GM12878 (cell line): ENCODE measurements around the gene ANKRD33. TPM values are rescaled to one million over a fixed set of nuclear protein-coding genes. Genes with fewer than 3 reads are reported as not detected.

Experiments used
- ATAC-seq: fragments of 200-7000 bp; cut with Tn5 transposase; 3 replicates; pipeline ENCODE4 v1.9.1; 2020; ENCODE audit warnings: mild to moderate bottlenecking, moderate library complexity
- BruUV-seq: library from RNA; stranded (reverse); fragments of 400-500 nt; replicated peaks from 2 replicates; lab custom pipeline; 2021; lab: Mats Ljungman, UMichigan
- CTCF ChIA-PET: fragments of 300-600 bp; sonication (Branson Sonifier 250); formaldehyde crosslinking; extraction: SDS; loops from one replicate; lab custom pipeline; 2021; ENCODE audit warnings: inconsistent platforms; lab: Yijun Ruan, JAX
- POLR2A ChIA-PET: fragments of 350-600 bp; formaldehyde crosslinking; extraction: SDS; loops from one replicate; lab custom pipeline; 2021; ENCODE audit warnings: inconsistent platforms; lab: Charles Lee
- RAD21 ChIA-PET: fragments of 300-600 bp; sonication (Branson Sonifier 250); formaldehyde crosslinking; loops from one replicate; lab custom pipeline; 2023; ENCODE audit warnings: antibody characterized with exemption; ENCODE audit not compliant: unreplicated experiment; lab: Charles Lee
- SMC1A ChIA-PET: fragments of 300-600 bp; sonication (Branson Sonifier 250); formaldehyde crosslinking; loops from one replicate; lab custom pipeline; 2023; ENCODE audit not compliant: unreplicated experiment, uncharacterized antibody; lab: Charles Lee
- DNase-seq: peaks from one replicate; pipeline ENCODE4 v3.0.0-alpha.2; 2011; ENCODE audit warnings: low read depth, low spot score
- FAIRE-seq: peaks from 3 replicates; lab custom pipeline; 2011; peaks lifted over from hg19 to GRCh38; lab: Jason Lieb, UNC
- H2AFZ ChIP-seq: 2 replicates; pipeline ENCODE4 v1.6.0; 2011; ENCODE audit warnings: low read depth, low read length, control low read depth; ENCODE audit not compliant: control insufficient read depth
- H3K27ac ChIP-seq: 2 replicates; pipeline ENCODE4 v1.5.1; 2011; ENCODE audit warnings: control low read depth; ENCODE audit not compliant: control insufficient read depth, insufficient read depth
- H3K27me3 ChIP-seq, 2 experiments: replicated peaks in 1 of 2; 2 replicates each; pipeline versions ENCODE4 v1.6.0 to v1.6.1; 2011; ENCODE audit warnings: low read length in 1 of 2; ENCODE audit not compliant: control insufficient read depth in 2 of 2, insufficient read depth in 2 of 2
- H3K36me3 ChIP-seq, 2 experiments: 2 replicates each; pipeline ENCODE4 v1.5.1; 2011; ENCODE audit warnings: low read length in 1 of 2; ENCODE audit not compliant: control insufficient read depth in 2 of 2, insufficient read depth in 2 of 2
- H3K4me1 ChIP-seq: 2 replicates; pipeline ENCODE4 v1.6.1; 2011; ENCODE audit warnings: mild to moderate bottlenecking, low read length, moderate library complexity, mixed read lengths; ENCODE audit not compliant: control insufficient read depth, insufficient read depth
- H3K4me2 ChIP-seq: 2 replicates; pipeline ENCODE4 v1.6.0; 2011; ENCODE audit warnings: control low read depth; ENCODE audit not compliant: control insufficient read depth, insufficient read depth
- H3K4me3 ChIP-seq: fragments of 200-600 bp; sonication (generic); 2 replicates; pipeline ENCODE4 v1.5.1; 2016
- H3K79me2 ChIP-seq: 2 replicates; pipeline ENCODE4 v1.6.0; 2011; ENCODE audit warnings: low read length; ENCODE audit not compliant: control insufficient read depth, insufficient read depth
- H3K9ac ChIP-seq: 2 replicates; pipeline ENCODE4 v1.8.0; 2011; ENCODE audit warnings: low read length, control low read depth, mixed read lengths; ENCODE audit not compliant: control insufficient read depth, insufficient read depth
- H3K9me3 ChIP-seq: replicated peaks from 3 replicates; pipeline ENCODE4 v1.5.1; 2011; ENCODE audit warnings: mild to moderate bottlenecking, low read length; ENCODE audit not compliant: control insufficient read depth, insufficient read depth
- H4K20me1 ChIP-seq: 2 replicates; pipeline ENCODE4 v1.6.0; 2011; ENCODE audit not compliant: control insufficient read depth, insufficient read depth
- BHLHE40 ChIP-seq, 2 experiments: fragments of 450-650 bp in 1 of 2; IDR thresholded peaks; 2 replicates each; pipeline ENCODE4 v1.6.1; 2011 to 2017; ENCODE audit warnings: low read depth in 2 of 2, borderline replicate concordance in 1 of 2, improper control_type of control experiment in 1 of 2, low read length in 1 of 2, mild to moderate bottlenecking in 1 of 2
- BMI1 ChIP-seq: fragments of 450-650 bp; IDR thresholded peaks from 2 replicates; pipeline ENCODE4 v1.6.1; 2016; ENCODE audit warnings: mild to moderate bottlenecking, moderate library complexity, borderline replicate concordance
- E2F8 ChIP-seq: fragments of 450-650 bp; IDR thresholded peaks from 2 replicates; pipeline ENCODE4 v1.6.1; 2018; ENCODE audit warnings: mild to moderate bottlenecking, low read depth, moderate library complexity; ENCODE audit not compliant: partially characterized antibody
- MTA3 ChIP-seq: IDR thresholded peaks from 2 replicates; pipeline ENCODE4 v1.6.1; 2012; ENCODE audit warnings: low read length, inconsistent platforms, borderline replicate concordance
- POLR2A ChIP-seq: IDR thresholded peaks from 2 replicates; pipeline ENCODE4 v1.6.1; 2011; ENCODE audit warnings: low read depth, mild to moderate bottlenecking, low read length
- POLR2AphosphoS2 ChIP-seq: IDR thresholded peaks from 2 replicates; pipeline ENCODE4 v1.6.1; 2011; ENCODE audit warnings: low read depth, mild to moderate bottlenecking, low read length, improper control_type of control experiment, moderate library complexity
- RAD51 ChIP-seq: fragments of 450-650 bp; IDR thresholded peaks from 2 replicates; pipeline ENCODE4 v1.6.1; 2016; ENCODE audit warnings: moderate library complexity, mild to moderate bottlenecking, inconsistent platforms
- RUNX3 ChIP-seq: IDR thresholded peaks from 2 replicates; pipeline ENCODE4 v1.6.1; 2012; ENCODE audit warnings: low read length, inconsistent platforms
- SP1 ChIP-seq: IDR thresholded peaks from one replicate; pipeline ENCODE4 v1.6.1; 2011; ENCODE audit warnings: low read depth, low read length
- SREBF1 ChIP-seq: IDR thresholded peaks from 2 replicates; pipeline ENCODE4 v1.6.1; 2012; ENCODE audit warnings: mild to moderate bottlenecking, low read length
- TCF12 ChIP-seq: IDR thresholded peaks from 2 replicates; pipeline ENCODE4 v1.6.1; 2011; ENCODE audit warnings: low read depth, mild to moderate bottlenecking, low read length
- ZZZ3 ChIP-seq: IDR thresholded peaks from 2 replicates; pipeline ENCODE4 v1.6.1; 2011; ENCODE audit warnings: low read depth; ENCODE audit not compliant: control insufficient read depth, insufficient read length
- WGBS: methylation state at CpG from one replicate; pipeline ENCODE4 v1.1.6; 2016; ENCODE audit warnings: low lambda C conversion rate; ENCODE audit not compliant: insufficient replicate concordance, insufficient coverage; ENCODE audit errors: missing lambda C conversion rate; 5-methylcytosine and 5-hydroxymethylcytosine counted together
- in situ Hi-C: fragments of 300-500 bp; cut with MboI; formaldehyde crosslinking; loops from 9 replicates; pipeline ENCODE4 v1.14.3; 2018; ENCODE audit warnings: mixed read lengths
- intact Hi-C: fragments of 100-400 bp; cut with micrococcal nuclease; formaldehyde crosslinking; loops from one replicate; pipeline ENCODE4 v1.14.2; 2022; ENCODE audit not compliant: unreplicated experiment
- polyA plus RNA-seq, 11 experiments: library from polyadenylated mRNA; depleted of rRNA in 4 of 11; unstranded in 6 of 11; stranded (reverse) in 5 of 11; fragments of >200 nt; fragmentation: Nextera tagmentation in 4 of 11; fragmentation: Illumina TruSeq in 1 of 11; extraction: Ambion mirVana in 4 of 11; extraction: Trizol in 1 of 11; gene quantifications; 1 replicate in 1 of 11; 2 replicates in 10 of 11; pipeline versions ENCODE4 v1.2.1 to v1.2.3, GENCODE V29; 2011 to 2016; ENCODE audit warnings: inconsistent platforms in 2 of 11, missing spikeins in 2 of 11, low read depth in 1 of 11
- total RNA-seq, 4 experiments: library from RNA; depleted of rRNA in 3 of 4; stranded (reverse); fragments of >200 nt in 3 of 4; fragmentation: Illumina TruSeq in 1 of 4; extraction: Trizol in 1 of 4; gene quantifications; 2 replicates each; pipeline versions ENCODE4 v1.2.1 to v1.2.3, GENCODE V29; 2013 to 2021

ANKRD33 gene
- total and polyA plus RNA-seq, 10 of the 15 experiments (the other 5 are each of a cell fraction or from before 2014, with no cell fraction given) = not detected

GRCh38 chr12:51840966-51841365 is 46.9 kb upstream of the ANKRD33 start:
- H3K27me3 ChIP-seq = peaks cover 6 to 13% of the 10 kb centered on the region in 2 experiments; a peak in 3 of 4 replicates
- no peak overlapping the region for H2AFZ ChIP-seq
- H4K20me1 ChIP-seq = no peaks in the 10 kb centered on the region; the same call in 1 of the 2 replicates
- TF ChIP-seq ZZZ3 (no peak), RAD51 (no peak), MTA3 (no peak), BHLHE40 (IDR thresholded peaks at IDR 0.05; ENCODE audit: borderline replicate concordance in 1 of 2, low read depth in 2 of 2, low read length in 1 of 2) (no peak), TCF12 (no peak)
- FAIRE-seq (no peak), ATAC-seq (no peak), DNase-seq (no peak)
- H3K9me3 ChIP-seq = no peaks in the 10 kb centered on the region
- CTCF ChIA-PET = no interaction called here
- WGBS = 1% methylated on average over 6 of the region's 6 CpGs
- H3K27ac ChIP-seq = no peak overlapping the region
- no peaks in the 10 kb centered on the region for H3K79me2 ChIP-seq
- H3K4me3 ChIP-seq = no peak overlapping the region
- H3K9ac ChIP-seq = no peak overlapping the region
- in situ Hi-C loops = no loop called here
- SMC1A ChIA-PET = no interaction called here
- intact Hi-C loops = no loop called here
- H3K36me3 ChIP-seq = no peaks in the 10 kb centered on the region
- no peaks in the 10 kb centered on the region for H3K4me1 ChIP-seq
- POLR2A ChIA-PET = no interaction called here
- H3K4me2 ChIP-seq = no peak overlapping the region
- BruUV-seq = no TSS peak
- RAD21 ChIA-PET = no interaction called here

GRCh38 chr12:51841727-51842126 is 46.2 kb upstream of the ANKRD33 start:
- no TSS peak for BruUV-seq
- no peak overlapping the region for H3K4me3 ChIP-seq
- intact Hi-C loops = no loop called here
- 0% methylated on average over 6 of the region's 6 CpGs for WGBS
- ChIA-PET RAD21 (no interaction called here), SMC1A (no interaction called here), POLR2A (interaction anchor here (0.6 kb wide), 1 partner anchor 532 kb away, joined by 4 read pairs; no protein-coding TSS in a partner anchor), CTCF (no interaction called here)
- no peaks in the 10 kb centered on the region for H3K36me3 ChIP-seq
- FAIRE-seq = no peak
- no peak overlapping the region for H2AFZ ChIP-seq
- H3K4me1 ChIP-seq = no peaks in the 10 kb centered on the region
- in situ Hi-C loops = no loop called here
- ATAC-seq = no peak
- H3K9me3 ChIP-seq = no peaks in the 10 kb centered on the region
- H3K27me3 ChIP-seq = peaks cover 6 to 15% of the 10 kb centered on the region in 2 experiments; a peak in 3 of 4 replicates
- H3K9ac ChIP-seq = no peak overlapping the region
- TF ChIP-seq RUNX3 (no peak), POLR2AphosphoS2 (no peak), SP1 (no peak), E2F8 (no peak), BHLHE40 (IDR thresholded peaks at IDR 0.05; ENCODE audit: borderline replicate concordance in 1 of 2, low read depth in 2 of 2, low read length in 1 of 2) (no peak), SREBF1 (no peak), BMI1 (no peak), POLR2A (no peak)
- no peaks in the 10 kb centered on the region; the same call in 1 of the 2 replicates for H4K20me1 ChIP-seq
- no peak overlapping the region for H3K4me2 ChIP-seq
- no peak overlapping the region for H3K27ac ChIP-seq
- H3K79me2 ChIP-seq = no peaks in the 10 kb centered on the region
- no peak for DNase-seq
